Liver (tissue), 9 donors: Measurements from ENCODE around the gene AKNA. TPM values are rescaled to one million over a fixed set of nuclear protein-coding genes. Genes with fewer than 3 reads are reported as not detected.

ENCODE experiments used
- DNase-seq: peaks from one replicate; pipeline ENCODE4 v3.0.0-alpha.2; 2017; ENCODE audit warnings: low spot score
- H3K27ac ChIP-seq, 2 donors: one replicate each; pipeline ENCODE4 v1.7.0; 2013; ENCODE audit warnings: inconsistent platforms in 2 of 2, low read length in 2 of 2, control low read depth in 1 of 2, low read depth in 1 of 2, mild to moderate bottlenecking in 1 of 2
- H3K27me3 ChIP-seq, 4 donors: one replicate each; pipeline versions ENCODE4 v1.6.1 to v1.7.0; 2013; ENCODE audit warnings: low read length in 3 of 4, inconsistent platforms in 1 of 4, mild to moderate bottlenecking in 1 of 4, moderate library complexity in 1 of 4; ENCODE audit not compliant: control insufficient read depth in 4 of 4, insufficient read depth in 4 of 4
- H3K36me3 ChIP-seq, 4 donors: one replicate each; pipeline versions ENCODE4 v1.6.1 to v1.7.0; 2013; ENCODE audit warnings: low read length in 3 of 4, mild to moderate bottlenecking in 3 of 4, low read depth in 1 of 4, moderate library complexity in 1 of 4; ENCODE audit not compliant: control insufficient read depth in 4 of 4, insufficient read depth in 3 of 4
- H3K4me1 ChIP-seq, 4 donors: one replicate each; pipeline versions ENCODE4 v1.6.1 to v1.7.0; 2013; ENCODE audit warnings: low read length in 3 of 4, mild to moderate bottlenecking in 3 of 4, moderate library complexity in 1 of 4; ENCODE audit not compliant: control insufficient read depth in 4 of 4, insufficient read depth in 4 of 4
- H3K4me3 ChIP-seq, 3 donors: one replicate each; pipeline versions ENCODE4 v1.6.1 to v1.7.0; 2013; ENCODE audit warnings: low read length in 3 of 3, control low read depth in 1 of 3, low read depth in 1 of 3, mild to moderate bottlenecking in 1 of 3
- H3K9ac ChIP-seq, 2 donors: one replicate each; pipeline ENCODE4 v1.7.0; 2013; ENCODE audit warnings: low read length in 2 of 2, mild to moderate bottlenecking in 2 of 2, moderate library complexity in 2 of 2, control low read depth in 1 of 2, low read depth in 1 of 2
- H3K9me3 ChIP-seq, 4 donors: one replicate each; pipeline versions ENCODE4 v1.6.1 to v1.7.0; 2013; ENCODE audit warnings: low read length in 3 of 4; ENCODE audit not compliant: control insufficient read depth in 4 of 4
- ATF3 ChIP-seq: IDR thresholded peaks from 2 replicates; pipeline ENCODE4 v1.6.1; 2016; ENCODE audit warnings: antibody characterized with exemption
- CTCF ChIP-seq: fragments of 150-350 bp; IDR thresholded peaks from 2 replicates; pipeline ENCODE4 v1.5.1; 2017; ENCODE audit warnings: improper control_type of control experiment, low read depth, low read length; ENCODE audit not compliant: missing input control
- EGR1 ChIP-seq, 2 donors: IDR thresholded peaks; 2 replicates each; pipeline ENCODE4 v1.6.1; 2016 to 2018; ENCODE audit warnings: antibody characterized with exemption in 2 of 2, low read depth in 2 of 2
- FOXA1 ChIP-seq: IDR thresholded peaks from 2 replicates; pipeline ENCODE4 v1.6.1; 2016; ENCODE audit warnings: antibody characterized with exemption
- FOXA2 ChIP-seq: IDR thresholded peaks from 2 replicates; pipeline ENCODE4 v1.6.1; 2016; ENCODE audit warnings: antibody characterized with exemption
- GABPA ChIP-seq, 2 donors: IDR thresholded peaks in 1 of 2; conservative IDR thresholded peaks in 1 of 2; 2 replicates each; pipeline ENCODE4 v1.6.1; 2016; ENCODE audit warnings: antibody characterized with exemption in 2 of 2, mild to moderate bottlenecking in 1 of 2, moderate library complexity in 1 of 2
- HNF4A ChIP-seq, 2 donors: conservative IDR thresholded peaks; 2 replicates each; pipeline ENCODE4 v1.6.1; 2016; ENCODE audit warnings: antibody characterized with exemption in 2 of 2, mild to moderate bottlenecking in 2 of 2
- HNF4G ChIP-seq: IDR thresholded peaks from 2 replicates; pipeline ENCODE4 v1.6.1; 2016; ENCODE audit warnings: antibody characterized with exemption
- JUND ChIP-seq, 2 donors: IDR thresholded peaks; 2 replicates each; pipeline ENCODE4 v1.6.1; 2016; ENCODE audit warnings: antibody characterized with exemption in 2 of 2
- NR2F2 ChIP-seq: IDR thresholded peaks from 2 replicates; pipeline ENCODE4 v1.6.1; 2016; ENCODE audit warnings: antibody characterized with exemption
- RAD21 ChIP-seq, 2 donors: IDR thresholded peaks; 2 replicates each; pipeline ENCODE4 v1.6.1; 2016; ENCODE audit warnings: antibody characterized with exemption in 2 of 2, mild to moderate bottlenecking in 2 of 2
- REST ChIP-seq: IDR thresholded peaks from 2 replicates; pipeline ENCODE4 v1.6.1; 2016; ENCODE audit warnings: antibody characterized with exemption, mild to moderate bottlenecking
- RXRA ChIP-seq, 2 donors: IDR thresholded peaks; 2 replicates each; pipeline ENCODE4 v1.6.1; 2017 to 2018; ENCODE audit warnings: antibody characterized with exemption in 2 of 2, mild to moderate bottlenecking in 1 of 2
- SP1 ChIP-seq: IDR thresholded peaks from 2 replicates; pipeline ENCODE4 v1.6.1; 2018; ENCODE audit warnings: antibody characterized with exemption, mild to moderate bottlenecking
- YY1 ChIP-seq: IDR thresholded peaks from 2 replicates; pipeline ENCODE4 v1.6.1; 2016; ENCODE audit warnings: antibody characterized with exemption, mild to moderate bottlenecking
- WGBS: extraction: QIAGEN DNeasy Blood & Tissue Kit; methylation state at CpG from one replicate; pipeline ENCODE4 v1.1.7; 2013; 5-methylcytosine and 5-hydroxymethylcytosine counted together
- polyA plus RNA-seq, 2 donors: library from polyadenylated mRNA; stranded (reverse) in 1 of 2; unstranded in 1 of 2; fragments of 200-250 nt in 1 of 2; fragments of >200 nt in 1 of 2; fragmentation: Nextera tagmentation in 1 of 2; extraction: Ambion mirVana in 1 of 2; gene quantifications; one replicate each; pipeline versions ENCODE4 v1.2.1 to v1.2.3, GENCODE V29; 2013 to 2015
- total RNA-seq, 2 donors: library from RNA; depleted of rRNA; stranded (reverse); fragments of >200 nt; gene quantifications; one replicate each; pipeline ENCODE4 v1.2.3, GENCODE V29; 2014
- TF ChIP-seq, protein P1 (sequence below): IDR thresholded peaks from 2 replicates; pipeline ENCODE4 v1.6.1; 2016; ENCODE audit warnings: antibody characterized with exemption
- TF ChIP-seq, protein P2 (sequence below): IDR thresholded peaks from 2 replicates; pipeline ENCODE4 v1.6.1; 2016; ENCODE audit warnings: antibody characterized with exemption
- donor health status: healthy.
- donor health status: healthy.
- donor health status: healthy.
- donor health status: healthy.
- donor health status: healthy.

Gene AKNA
- total and polyA plus RNA-seq, 4 donors = 4.2 to 31.7 (median 6.9) TPM

DNA sequence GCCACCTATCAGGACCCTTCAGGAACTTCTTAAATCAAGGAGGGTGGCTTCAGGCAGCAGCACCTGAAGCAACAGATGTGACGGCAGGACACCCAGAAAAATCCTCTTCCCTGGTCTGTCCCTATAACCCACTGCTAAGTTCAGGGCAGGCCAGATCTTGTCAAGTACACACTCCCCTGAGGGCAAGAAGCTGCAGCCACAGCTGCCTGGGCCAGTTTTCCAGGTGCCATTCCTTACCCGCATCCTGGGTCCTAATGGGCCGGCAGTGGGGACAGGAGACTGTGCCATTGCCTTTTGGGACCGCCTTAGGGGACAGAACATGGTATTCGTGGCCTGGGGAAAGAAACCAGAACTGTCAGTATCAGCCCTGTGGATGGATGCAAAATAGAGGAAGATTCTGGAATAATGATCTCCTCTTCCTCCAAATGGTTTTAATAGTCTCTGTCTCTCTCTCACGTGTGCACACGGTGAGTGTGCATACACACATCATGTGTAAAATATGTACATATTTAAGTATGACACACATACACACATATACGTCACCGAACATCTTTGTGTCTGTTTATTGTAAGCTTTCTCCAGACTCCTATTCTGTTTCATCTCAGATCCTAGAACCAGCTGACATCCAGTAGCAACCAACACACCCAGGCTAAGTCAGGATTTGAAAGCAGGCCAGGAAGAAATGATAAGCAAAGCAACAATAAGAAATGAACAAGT is 44.2 kb downstream of the AKNA start:
- H3K27me3 ChIP-seq = no peaks in the 10 kb centered on the region
- H3K4me1 ChIP-seq = no peaks in the 10 kb centered on the region
- H3K4me3 ChIP-seq = no peak overlapping the region
- H3K36me3 ChIP-seq = peaks cover 7 to 84% (median 60%) of the 10 kb centered on the region in 4 donors
- TF ChIP-seq RAD21 (IDR thresholded peaks at IDR 0.05) (no peak), JUND (IDR thresholded peaks at IDR 0.05) (no peak), ATF3 (no peak), HNF4G (no peak), GABPA (IDR thresholded peaks at IDR 0.05 in 1 of 2, conservative IDR thresholded peaks at IDR 0.05 in 1 of 2) (no peak), NR2F2 (no peak), FOXA1 (no peak), EGR1 (IDR thresholded peaks at IDR 0.05; ENCODE audit: low read depth in 2 of 2) (no peak), SP1 (no peak), FOXA2 (no peak), CTCF (no peak)
- TF ChIP-seq, protein P1, sequence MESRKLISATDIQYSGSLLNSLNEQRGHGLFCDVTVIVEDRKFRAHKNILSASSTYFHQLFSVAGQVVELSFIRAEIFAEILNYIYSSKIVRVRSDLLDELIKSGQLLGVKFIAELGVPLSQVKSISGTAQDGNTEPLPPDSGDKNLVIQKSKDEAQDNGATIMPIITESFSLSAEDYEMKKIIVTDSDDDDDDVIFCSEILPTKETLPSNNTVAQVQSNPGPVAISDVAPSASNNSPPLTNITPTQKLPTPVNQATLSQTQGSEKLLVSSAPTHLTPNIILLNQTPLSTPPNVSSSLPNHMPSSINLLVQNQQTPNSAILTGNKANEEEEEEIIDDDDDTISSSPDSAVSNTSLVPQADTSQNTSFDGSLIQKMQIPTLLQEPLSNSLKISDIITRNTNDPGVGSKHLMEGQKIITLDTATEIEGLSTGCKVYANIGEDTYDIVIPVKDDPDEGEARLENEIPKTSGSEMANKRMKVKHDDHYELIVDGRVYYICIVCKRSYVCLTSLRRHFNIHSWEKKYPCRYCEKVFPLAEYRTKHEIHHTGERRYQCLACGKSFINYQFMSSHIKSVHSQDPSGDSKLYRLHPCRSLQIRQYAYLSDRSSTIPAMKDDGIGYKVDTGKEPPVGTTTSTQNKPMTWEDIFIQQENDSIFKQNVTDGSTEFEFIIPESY = no peak
- TF ChIP-seq, protein P2, sequence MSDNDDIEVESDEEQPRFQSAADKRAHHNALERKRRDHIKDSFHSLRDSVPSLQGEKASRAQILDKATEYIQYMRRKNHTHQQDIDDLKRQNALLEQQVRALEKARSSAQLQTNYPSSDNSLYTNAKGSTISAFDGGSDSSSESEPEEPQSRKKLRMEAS = no peak
- DNase-seq = no peak
- no peak overlapping the region for H3K27ac ChIP-seq
- no peaks in the 10 kb centered on the region for H3K9me3 ChIP-seq
- no peak overlapping the region for H3K9ac ChIP-seq
- 94% methylated on average over 9 of the region's 9 CpGs for WGBS

- Histone ChIP-seq H3K27ac (no peak overlapping the region), H3K36me3 (peaks cover 8 to 85% (median 60%) of the 10 kb centered on the region in 4 donors), H3K9ac (no peak overlapping the region), H3K4me3 (no peak overlapping the region), H3K27me3 (no peaks in the 10 kb centered on the region), H3K4me1 (no peaks in the 10 kb centered on the region), H3K9me3 (no peaks in the 10 kb centered on the region)
- WGBS = 91% methylated on average over 5 of the region's 5 CpGs
- DNase-seq = no peak
- TF ChIP-seq EGR1 (IDR thresholded peaks at IDR 0.05; ENCODE audit: low read depth in 2 of 2) (no peak), FOXA1 (no peak), HNF4G (no peak), SP1 (no peak), FOXA2 (no peak), GABPA (IDR thresholded peaks at IDR 0.05 in 1 of 2, conservative IDR thresholded peaks at IDR 0.05 in 1 of 2) (no peak), NR2F2 (no peak), YY1 (no peak), REST (no peak), RXRA (IDR thresholded peaks at IDR 0.05) (no peak), HNF4A (conservative IDR thresholded peaks at IDR 0.05) (no peak), ATF3 (no peak), RAD21 (IDR thresholded peaks at IDR 0.05) (no peak), JUND (IDR thresholded peaks at IDR 0.05) (no peak)
- TF ChIP-seq, protein P1 = no peak
These were observed 44.9 kb downstream of the AKNA start for GRCh38 chr9:114342755-114343440.
